ENCODE measurements around the gene ITPKC. TPM values are rescaled to one million over a fixed set of nuclear protein-coding genes. Genes with fewer than 3 reads are reported as not detected.

The ITPKC gene
- total RNA-seq, 4 donors from 2014 or later = 34.5 to 43.9 (median 38.9) TPM

- no peak overlapping the region for H3K4me3 ChIP-seq
- H3K9me3 ChIP-seq = no peaks in the 10 kb centered on the region
- H3K36me3 ChIP-seq = peaks cover 0 to 55% (median 0%) of the 10 kb centered on the region in 3 donors
- H3K27me3 ChIP-seq = no peaks in the 10 kb centered on the region
- TF ChIP-seq POLR2A (IDR thresholded peaks at IDR 0.05) (no peak), CTCF (IDR thresholded peaks at IDR 0.05) (no peak)
- peak overlapping the region in 3 of 4 donors; percentile 0 to 58 (median 10) for H3K27ac ChIP-seq
- H3K4me1 ChIP-seq = peaks cover 0 to 18% (median 0%) of the 10 kb centered on the region in 4 donors
- no peak for DNase-seq
Measured at GRCh38 chr19:40739871-40740703, 23.2 kb downstream of the ITPKC start.

DNA sequence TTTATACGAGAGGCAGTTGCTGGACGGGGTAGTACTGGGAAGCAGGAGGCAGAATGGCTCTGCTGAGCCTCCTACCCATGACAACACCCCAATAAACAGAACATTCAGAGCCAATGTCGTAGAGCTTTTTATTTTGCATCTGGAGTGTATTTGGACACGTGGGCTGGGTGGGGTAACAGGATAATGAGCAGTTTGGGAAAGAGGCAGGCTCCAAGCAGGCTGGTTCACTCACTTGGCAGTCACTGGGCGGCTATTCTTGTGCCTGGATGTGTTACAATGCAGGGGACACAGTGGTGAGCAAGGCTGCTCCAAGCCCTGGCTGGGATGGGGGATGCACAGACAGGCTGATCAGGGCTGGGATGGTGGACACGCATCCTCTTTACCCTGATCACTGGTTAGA is 23.8 kb downstream of the ITPKC start:
- H3K9me3 ChIP-seq = no peaks in the 10 kb centered on the region
- H3K36me3 ChIP-seq = peaks cover 0 to 48% (median 0%) of the 10 kb centered on the region in 3 donors
- peak overlapping the region in 1 of 4 donors; percentile 58 for H3K27ac ChIP-seq
- peaks cover 0 to 13% (median 0%) of the 10 kb centered on the region in 4 donors for H3K4me1 ChIP-seq
- no peak for TF ChIP-seq POLR2A (IDR thresholded peaks at IDR 0.05)
- no peak for TF ChIP-seq CTCF (IDR thresholded peaks at IDR 0.05)
- no peak for DNase-seq
- H3K4me3 ChIP-seq = no peak overlapping the region
- no peaks in the 10 kb centered on the region for H3K27me3 ChIP-seq

GRCh38 chr19:40741527-40742390 is 24.8 kb downstream of the ITPKC start:
- Histone ChIP-seq H3K27ac (peak overlapping the region in 1 of 4 donors; percentile 23), H3K36me3 (peaks cover 0 to 38% (median 0%) of the 10 kb centered on the region in 3 donors), H3K4me3 (no peak overlapping the region), H3K9me3 (no peaks in the 10 kb centered on the region), H3K27me3 (no peaks in the 10 kb centered on the region), H3K4me1 (peaks cover 0 to 11% (median 0%) of the 10 kb centered on the region in 4 donors)
- no peak for TF ChIP-seq CTCF (IDR thresholded peaks at IDR 0.05)
- no peak for TF ChIP-seq POLR2A (IDR thresholded peaks at IDR 0.05)
- DNase-seq = no peak

- no peak overlapping the region for H3K4me3 ChIP-seq
- peaks cover 0 to 10% (median 0%) of the 10 kb centered on the region in 4 donors for H3K4me1 ChIP-seq
- TF ChIP-seq POLR2A (IDR thresholded peaks at IDR 0.05) = no peak
- TF ChIP-seq CTCF (IDR thresholded peaks at IDR 0.05) = peak in 1 of 6 experiments; percentile 7
- H3K27me3 ChIP-seq = no peaks in the 10 kb centered on the region
- no peaks in the 10 kb centered on the region for H3K9me3 ChIP-seq
- H3K36me3 ChIP-seq = peaks cover 0 to 31% (median 0%) of the 10 kb centered on the region in 3 donors
- DNase-seq = no peak
- H3K27ac ChIP-seq = no peak overlapping the region
Measured at GRCh38 chr19:40742477-40742876, 25.6 kb downstream of the ITPKC start.

DNA sequence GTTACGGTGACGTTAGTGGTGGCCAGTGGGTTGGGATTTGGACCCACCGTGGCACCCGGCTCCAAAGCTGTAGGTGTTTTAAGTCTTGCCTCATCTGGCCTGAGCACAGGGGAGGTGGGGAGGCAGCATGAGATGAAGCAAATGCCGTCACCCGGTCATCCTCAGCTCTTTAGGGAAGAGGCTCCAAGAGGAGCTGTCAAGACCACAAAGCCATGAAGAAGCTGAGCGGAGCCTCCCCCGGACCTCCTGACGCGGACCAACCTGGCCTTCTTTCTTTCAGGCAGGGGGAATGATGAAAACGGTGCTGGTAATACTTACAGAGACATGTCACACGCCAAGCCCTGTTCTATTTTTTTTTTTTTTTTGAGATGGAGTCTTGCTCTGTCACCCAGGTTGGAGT is 26.0 kb downstream of the ITPKC start:
- Histone ChIP-seq H3K36me3 (peaks cover 0 to 27% (median 0%) of the 10 kb centered on the region in 3 donors), H3K9me3 (no peaks in the 10 kb centered on the region), H3K27ac (no peak overlapping the region), H3K27me3 (no peaks in the 10 kb centered on the region), H3K4me1 (peaks cover 0 to 6% (median 0%) of the 10 kb centered on the region in 4 donors), H3K4me3 (no peak overlapping the region)
- DNase-seq = no peak
- TF ChIP-seq CTCF (IDR thresholded peaks at IDR 0.05) (no peak), POLR2A (IDR thresholded peaks at IDR 0.05) (no peak)
